Measurements from ENCODE around the gene FAM20C. TPM values are rescaled to one million over a fixed set of nuclear protein-coding genes. Genes with fewer than 3 reads are reported as not detected.

Gene FAM20C
- total and polyA plus RNA-seq, 2 donors (not counting 3 experiments of a cell fraction or from before 2014, with no cell fraction given), result 14.2 to 34.5 TPM

DNA sequence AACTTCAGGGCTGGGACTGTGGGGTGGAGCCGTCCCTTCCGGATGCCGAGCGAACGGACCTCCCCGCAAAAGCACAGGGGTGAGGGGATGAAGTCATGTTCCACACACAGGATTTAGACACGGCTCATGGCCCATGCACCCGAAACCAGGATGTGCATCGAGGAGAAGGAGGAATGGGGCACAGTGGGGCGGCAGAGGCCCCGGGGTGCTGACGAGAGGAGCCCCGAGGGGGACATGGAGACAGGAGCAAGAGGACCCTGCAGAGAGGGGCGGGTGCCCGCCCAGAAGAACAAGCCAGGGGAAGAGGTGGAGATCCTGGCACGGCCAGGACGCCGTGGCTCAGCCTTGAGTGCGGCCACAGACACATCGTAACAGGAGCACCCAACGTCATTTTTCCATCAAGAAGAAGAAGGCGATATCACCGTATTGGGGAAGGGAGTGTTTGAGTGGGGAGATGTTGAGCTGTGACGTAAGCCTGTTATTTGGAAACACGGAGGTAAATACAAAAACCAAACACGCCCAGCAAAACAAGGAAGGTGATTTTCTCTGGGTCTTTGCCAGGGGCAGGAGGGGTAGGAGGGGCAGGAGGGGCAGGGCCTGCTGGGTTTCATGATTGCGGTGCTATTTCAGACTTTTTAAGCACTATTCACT is 72.3 kb downstream of the FAM20C start:
- intact Hi-C loops (cut with micrococcal nuclease) (no loop called here), dilution Hi-C loops (cut with MboI; ENCODE audit: extremely low pct_ligation_motif_present, low sequenced_read_pairs) (no loop called here)
- peaks cover 0 to 5% of the 10 kb centered on the region in 2 experiments for H3K36me3 ChIP-seq (ENCODE audit: control insufficient read depth in 2 of 2, extremely low read depth in 1 of 2, insufficient read depth in 2 of 2, low read length in 2 of 2)
- H3K9me3 ChIP-seq (replicated peaks; ENCODE audit: control insufficient read depth, insufficient read depth, low read length), result no peaks in the 10 kb centered on the region
- H4K20me1 ChIP-seq (replicated peaks; ENCODE audit: control insufficient read depth, extremely low read depth, insufficient read depth, low read length), result no peaks in the 10 kb centered on the region
- no peaks in the 10 kb centered on the region for H3K9me1 ChIP-seq (replicated peaks; ENCODE audit: control insufficient read depth, extremely low read depth, insufficient read depth, low read length)
- BruUV-seq (replicated peaks), result no TSS peak
- no peak overlapping the region for H3K9ac ChIP-seq (replicated peaks; ENCODE audit: extremely low read depth, insufficient read depth, low read length)
- H2AFZ ChIP-seq (ENCODE audit: low read depth, low read length), result no peak overlapping the region
- H3K4me2 ChIP-seq (ENCODE audit: insufficient read depth, low read length), result no peak overlapping the region
- TF ChIP-seq FOS (IDR thresholded peaks at IDR 0.05; ENCODE audit: borderline replicate concordance, insufficient read depth, low read length) (no peak), EZH2 (IDR thresholded peaks at IDR 0.05; ENCODE audit: borderline replicate concordance, low read depth, low read length, severe bottlenecking) (no peak), JUN (IDR thresholded peaks at IDR 0.05; ENCODE audit: borderline replicate concordance, insufficient read depth, insufficient read length, low read depth) (no peak), GATA2 (IDR thresholded peaks at IDR 0.05; ENCODE audit: insufficient read depth, insufficient read length, low read depth, low read length) (no peak)
- TF ChIP-seq, protein P1, sequence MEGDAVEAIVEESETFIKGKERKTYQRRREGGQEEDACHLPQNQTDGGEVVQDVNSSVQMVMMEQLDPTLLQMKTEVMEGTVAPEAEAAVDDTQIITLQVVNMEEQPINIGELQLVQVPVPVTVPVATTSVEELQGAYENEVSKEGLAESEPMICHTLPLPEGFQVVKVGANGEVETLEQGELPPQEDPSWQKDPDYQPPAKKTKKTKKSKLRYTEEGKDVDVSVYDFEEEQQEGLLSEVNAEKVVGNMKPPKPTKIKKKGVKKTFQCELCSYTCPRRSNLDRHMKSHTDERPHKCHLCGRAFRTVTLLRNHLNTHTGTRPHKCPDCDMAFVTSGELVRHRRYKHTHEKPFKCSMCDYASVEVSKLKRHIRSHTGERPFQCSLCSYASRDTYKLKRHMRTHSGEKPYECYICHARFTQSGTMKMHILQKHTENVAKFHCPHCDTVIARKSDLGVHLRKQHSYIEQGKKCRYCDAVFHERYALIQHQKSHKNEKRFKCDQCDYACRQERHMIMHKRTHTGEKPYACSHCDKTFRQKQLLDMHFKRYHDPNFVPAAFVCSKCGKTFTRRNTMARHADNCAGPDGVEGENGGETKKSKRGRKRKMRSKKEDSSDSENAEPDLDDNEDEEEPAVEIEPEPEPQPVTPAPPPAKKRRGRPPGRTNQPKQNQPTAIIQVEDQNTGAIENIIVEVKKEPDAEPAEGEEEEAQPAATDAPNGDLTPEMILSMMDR (IDR thresholded peaks at IDR 0.05; ENCODE audit: extremely low read depth in 1 of 2, insufficient read depth in 1 of 2, low read depth in 1 of 2, low read length in 2 of 2), result no peak
- H3K27me3 ChIP-seq (ENCODE audit: control insufficient read depth in 2 of 2, insufficient read depth in 2 of 2, low read length in 2 of 2), result no peaks in the 10 kb centered on the region
- CTCF ChIA-PET, result interaction anchor here (1.0 to 1.5 kb wide), 2 partner anchors 9 to 201 kb away, joined by 3 to 9 read pairs; no protein-coding TSS in a partner anchor
- no peaks in the 10 kb centered on the region for H3K79me2 ChIP-seq (ENCODE audit: control insufficient read depth, insufficient read depth, low read length)
- no peak for DNase-seq (ENCODE audit: low read depth, low spot score)
- FAIRE-seq, result no peak
- no peaks in the 10 kb centered on the region for H3K4me1 ChIP-seq (ENCODE audit: control insufficient read depth, extremely low read depth, insufficient read depth, low read length)
- H3K27ac ChIP-seq (ENCODE audit: insufficient read depth, low read depth, low read length), result no peak overlapping the region
- H3K4me3 ChIP-seq (replicated peaks in 1 of 3; ENCODE audit: insufficient read depth in 1 of 3, low read depth in 1 of 3, low read length in 3 of 3), result no peak overlapping the region
- POLR2A ChIA-PET, result no interaction called here
